HUES48 (cell line): Measurements from ENCODE around the gene KIAA0040.

Source experiments
- H3K27ac ChIP-seq: one replicate; pipeline ENCODE4 v1.7.0; 2013; ENCODE audit warnings: low read depth, low read length, inconsistent platforms
- H3K27me3 ChIP-seq: 2 replicates; pipeline ENCODE4 v1.6.1; 2013; ENCODE audit warnings: mild to moderate bottlenecking, low read length; ENCODE audit not compliant: control insufficient read depth, insufficient read depth
- H3K36me3 ChIP-seq: 2 replicates; pipeline ENCODE4 v1.6.1; 2013; ENCODE audit warnings: low read length; ENCODE audit not compliant: control insufficient read depth, insufficient read depth
- H3K4me1 ChIP-seq: 2 replicates; pipeline ENCODE4 v1.6.1; 2013; ENCODE audit warnings: mild to moderate bottlenecking, low read length; ENCODE audit not compliant: control insufficient read depth, insufficient read depth
- H3K4me3 ChIP-seq: 2 replicates; pipeline ENCODE4 v1.5.1; 2013; ENCODE audit warnings: mild to moderate bottlenecking, low read depth, low read length
- H3K9ac ChIP-seq: 2 replicates; pipeline ENCODE4 v1.6.1; 2013; ENCODE audit warnings: mild to moderate bottlenecking, low read depth, low read length, moderate library complexity
- H3K9me3 ChIP-seq: 2 replicates; pipeline ENCODE4 v1.6.1; 2013; ENCODE audit warnings: low read length; ENCODE audit not compliant: control insufficient read depth, insufficient read depth

The KIAA0040 gene

GRCh38 chr1:175155473-175155856, 37.1 kb downstream of the KIAA0040 start:
- Histone ChIP-seq H3K27ac (no peak overlapping the region), H3K9ac (no peak overlapping the region), H3K9me3 (no peaks in the 10 kb centered on the region), H3K36me3 (peaks cover 4% of the 10 kb centered on the region; the same call in 1 of the 2 replicates), H3K27me3 (peaks cover 12% of the 10 kb centered on the region), H3K4me1 (peaks cover 11% of the 10 kb centered on the region), H3K4me3 (no peak overlapping the region)

GRCh38 chr1:175154629-175155472, 37.7 kb downstream of the KIAA0040 start:
- Histone ChIP-seq H3K9me3 (no peaks in the 10 kb centered on the region), H3K4me1 (peaks cover 11% of the 10 kb centered on the region), H3K27ac (no peak overlapping the region), H3K36me3 (no peaks in the 10 kb centered on the region), H3K4me3 (no peak overlapping the region), H3K27me3 (peaks cover 14% of the 10 kb centered on the region), H3K9ac (no peak overlapping the region)

DNA sequence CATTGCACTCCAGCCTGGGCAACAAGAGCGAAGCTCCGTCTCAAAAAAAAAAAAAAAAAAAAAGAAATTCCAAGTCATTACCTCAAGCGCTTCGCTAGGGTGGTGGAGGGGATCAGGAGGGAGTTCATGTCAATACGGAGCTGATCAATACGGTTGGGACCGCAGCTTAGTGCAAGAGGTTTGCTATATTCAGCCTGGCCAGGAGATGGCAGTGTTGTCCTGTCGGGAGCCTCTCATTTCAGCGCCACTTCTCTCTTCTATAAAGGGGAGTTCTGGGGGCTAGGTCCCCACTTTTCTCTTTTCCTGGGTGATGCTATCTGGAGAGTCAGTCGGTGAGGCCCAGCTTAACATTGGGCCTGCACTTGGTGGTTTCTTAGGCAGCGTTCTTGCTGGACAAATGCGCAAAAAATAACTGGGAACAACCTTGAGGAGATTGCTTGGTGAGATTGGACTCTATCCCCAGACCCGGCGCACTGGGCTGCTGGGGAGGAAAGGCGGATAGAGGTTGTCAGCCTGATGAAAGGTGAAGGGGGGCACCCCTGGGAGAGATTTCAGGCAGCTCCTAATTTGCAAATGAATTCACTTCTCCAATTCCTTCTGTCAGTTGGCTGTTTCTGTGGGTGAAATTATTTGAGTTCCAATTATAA, 40.4 kb downstream of the KIAA0040 start:
- H3K27me3 ChIP-seq: peaks cover 14% of the 10 kb centered on the region
- H3K4me1 ChIP-seq: peaks cover 11% of the 10 kb centered on the region

DNA sequence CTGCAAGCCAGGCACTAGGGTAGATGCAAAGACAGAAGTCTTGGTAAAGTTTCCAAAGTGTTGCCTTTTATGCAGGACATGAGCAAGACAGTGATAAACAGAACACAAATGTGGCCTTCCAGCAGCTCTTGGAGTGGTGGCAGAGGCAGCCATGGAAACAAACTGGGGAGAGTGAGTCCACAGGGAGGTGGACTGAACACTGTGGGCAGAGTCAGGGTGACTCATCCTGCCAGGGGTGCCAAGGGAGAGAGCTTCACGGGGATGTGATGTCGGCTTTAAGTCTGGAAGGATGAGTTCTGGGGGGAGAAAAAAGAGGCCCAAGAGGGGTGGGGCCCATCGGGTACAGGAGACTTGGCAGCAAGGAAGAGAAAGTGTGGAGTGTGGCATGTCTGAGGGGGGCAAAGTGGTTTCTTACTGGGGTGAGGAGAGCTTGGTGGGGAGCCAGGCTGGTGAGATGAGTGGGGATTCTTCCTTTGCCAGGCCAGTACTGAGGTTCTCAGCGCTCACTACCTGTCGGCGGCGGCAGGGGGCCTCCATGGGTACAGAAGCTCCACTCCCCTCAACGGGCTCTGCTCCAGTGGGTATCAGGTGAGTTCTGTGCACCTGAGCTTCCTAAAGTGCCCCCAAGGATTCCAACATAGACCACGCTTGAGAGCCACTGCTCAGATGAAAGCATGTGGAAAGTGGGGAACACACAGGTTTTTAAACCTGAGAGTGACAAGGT, 41.8 kb downstream of the KIAA0040 start:
- Histone ChIP-seq H3K4me1 (peaks cover 11% of the 10 kb centered on the region), H3K9me3 (no peaks in the 10 kb centered on the region), H3K9ac (no peak overlapping the region), H3K27me3 (peaks cover 14% of the 10 kb centered on the region), H3K36me3 (no peaks in the 10 kb centered on the region), H3K4me3 (no peak overlapping the region), H3K27ac (no peak overlapping the region)

More for the DNA sequence above, 40.4 kb downstream of the KIAA0040 start:
- peak overlapping the region; percentile 34 for H3K27ac ChIP-seq
- H3K9me3 ChIP-seq: no peaks in the 10 kb centered on the region
- H3K9ac ChIP-seq: no peak overlapping the region
- peak overlapping the region; percentile 39; the same call in 1 of the 2 replicates for H3K4me3 ChIP-seq
- no peaks in the 10 kb centered on the region for H3K36me3 ChIP-seq

- H3K27ac ChIP-seq: no peak overlapping the region
- no peak overlapping the region for H3K9ac ChIP-seq
- H3K36me3 ChIP-seq: no peaks in the 10 kb centered on the region
- H3K4me3 ChIP-seq: no peak overlapping the region
- H3K4me1 ChIP-seq: peaks cover 11% of the 10 kb centered on the region
- H3K27me3 ChIP-seq: peaks cover 14% of the 10 kb centered on the region
- no peaks in the 10 kb centered on the region for H3K9me3 ChIP-seq
Observed at GRCh38 chr1:175148068-175148467, 44.5 kb downstream of the KIAA0040 start.

- Histone ChIP-seq H3K36me3 (no peaks in the 10 kb centered on the region), H3K4me3 (no peak overlapping the region), H3K9ac (no peak overlapping the region), H3K27ac (no peak overlapping the region), H3K9me3 (no peaks in the 10 kb centered on the region), H3K27me3 (peaks cover 14% of the 10 kb centered on the region), H3K4me1 (peaks cover 8% of the 10 kb centered on the region)
Observed at GRCh38 chr1:175147569-175147968, 45.0 kb downstream of the KIAA0040 start.

DNA sequence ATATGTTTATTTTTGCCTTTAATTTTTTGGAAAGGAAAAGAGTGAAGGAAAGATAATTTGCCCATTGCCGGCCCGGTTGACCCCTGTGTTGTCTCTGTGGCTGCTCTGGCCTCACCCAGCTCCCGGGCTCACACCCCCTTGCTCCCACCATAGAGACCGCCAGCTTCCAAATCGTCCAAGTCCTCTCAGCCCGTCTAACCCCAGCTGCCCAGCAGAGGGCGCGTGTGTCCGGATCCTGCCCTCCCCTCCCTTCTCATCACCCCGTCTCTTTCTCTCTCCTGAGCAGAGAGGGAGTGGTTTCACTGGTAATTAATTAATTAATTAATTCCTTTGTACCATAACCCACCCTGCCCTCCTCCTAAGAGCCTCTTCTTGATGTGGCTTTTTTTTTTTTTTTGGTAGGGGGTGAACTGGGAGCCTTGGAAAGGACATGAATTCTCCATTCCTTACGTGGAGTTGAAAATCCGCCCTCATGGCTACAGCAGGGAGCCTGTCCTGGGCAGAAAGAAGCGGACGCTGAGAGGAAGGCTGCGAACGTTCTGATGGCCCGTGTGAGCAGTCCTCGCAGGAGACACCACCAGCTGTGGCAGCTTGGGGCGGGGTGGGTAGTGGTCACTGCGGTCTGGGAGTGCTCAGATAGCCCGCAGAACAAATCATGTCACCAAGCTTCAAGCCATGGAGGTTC, 45.9 kb downstream of the KIAA0040 start:
- Histone ChIP-seq H3K9me3 (no peaks in the 10 kb centered on the region), H3K4me3 (no peak overlapping the region; the same call in 1 of the 2 replicates), H3K36me3 (no peaks in the 10 kb centered on the region), H3K27ac (no peak overlapping the region), H3K9ac (no peak overlapping the region), H3K4me1 (0 out of 2 replicates have a peak, but pooled peaks cover 1% of the 10 kb centered on the region), H3K27me3 (peaks cover 14% of the 10 kb centered on the region)

GRCh38 chr1:175145899-175146528, 46.6 kb downstream of the KIAA0040 start:
- no peaks in the 10 kb centered on the region for H3K4me1 ChIP-seq
- no peak overlapping the region for H3K27ac ChIP-seq
- H3K9ac ChIP-seq: no peak overlapping the region
- peaks cover 7% of the 10 kb centered on the region for H3K27me3 ChIP-seq
- H3K4me3 ChIP-seq: no peak overlapping the region
- H3K9me3 ChIP-seq: no peaks in the 10 kb centered on the region
- H3K36me3 ChIP-seq: no peaks in the 10 kb centered on the region

DNA sequence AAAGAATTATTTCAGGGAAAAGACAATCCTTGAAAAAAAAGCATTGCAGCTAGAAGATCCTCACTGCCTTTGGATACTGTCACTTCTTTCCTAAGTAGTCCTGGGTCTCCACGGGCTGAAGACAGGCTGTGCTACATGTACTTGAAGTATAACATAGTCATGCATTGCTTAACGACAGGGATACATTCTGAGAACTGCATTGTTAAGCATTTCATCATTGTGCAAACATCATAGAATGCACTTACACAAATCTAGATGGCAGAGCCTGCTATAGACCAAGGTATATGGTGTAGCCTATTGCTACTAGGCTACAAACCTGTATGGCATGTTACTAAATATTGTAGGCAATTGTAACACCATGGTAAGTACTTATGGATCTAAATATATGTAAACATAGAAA, 54.0 kb downstream of the KIAA0040 start:
- H3K9ac ChIP-seq: no peak overlapping the region
- no peaks in the 10 kb centered on the region for H3K36me3 ChIP-seq
- no peaks in the 10 kb centered on the region for H3K4me1 ChIP-seq
- H3K27ac ChIP-seq: no peak overlapping the region
- no peaks in the 10 kb centered on the region for H3K9me3 ChIP-seq
- H3K27me3 ChIP-seq: no peaks in the 10 kb centered on the region
- no peak overlapping the region for H3K4me3 ChIP-seq

DNA sequence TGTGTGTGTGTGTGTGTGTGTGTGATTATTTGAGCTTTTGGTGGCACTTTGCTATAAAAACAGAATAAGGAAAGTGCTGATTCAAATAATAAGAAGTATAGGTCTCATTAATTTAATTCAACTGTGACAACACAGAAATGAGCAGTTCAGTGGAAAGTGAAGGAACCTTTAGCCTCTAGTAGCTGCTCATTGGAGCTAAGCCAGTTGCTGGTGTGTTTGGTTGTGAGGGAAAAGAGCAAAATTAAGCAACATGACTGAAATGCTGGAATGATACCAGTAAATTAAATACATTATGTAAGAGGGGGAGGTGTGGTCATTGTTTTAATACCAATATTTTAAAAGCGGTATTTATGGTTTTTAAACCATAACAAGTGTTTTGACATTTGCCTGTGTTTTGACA, 55.2 kb downstream of the KIAA0040 start:
- no peak overlapping the region for H3K9ac ChIP-seq
- H3K4me1 ChIP-seq: no peaks in the 10 kb centered on the region
- H3K4me3 ChIP-seq: no peak overlapping the region
- H3K27me3 ChIP-seq: no peaks in the 10 kb centered on the region
- H3K36me3 ChIP-seq: no peaks in the 10 kb centered on the region
- H3K9me3 ChIP-seq: no peaks in the 10 kb centered on the region
- no peak overlapping the region for H3K27ac ChIP-seq
